SK-N-SH (cell line): ENCODE measurements around the gene KRTAP20-3. TPM values are rescaled to one million over a fixed set of nuclear protein-coding genes. Genes with fewer than 3 reads are reported as not detected.

Source experiments
- CTCF ChIA-PET: fragments of 300-600, 350-600 bp; formaldehyde crosslinking; extraction: SDS; loops from one replicate; lab custom pipeline; 2021; lab: Yijun Ruan, JAX
- POLR2A ChIA-PET: fragments of 350-600 bp; sonication (Branson Sonifier 250); formaldehyde crosslinking; extraction: SDS; loops from one replicate; lab custom pipeline; 2020; ENCODE audit warnings: antibody characterized with exemption, inconsistent platforms; lab: Yijun Ruan, JAX
- DNase-seq: peaks from one replicate; pipeline ENCODE4 v3.0.0; 2012
- H2AFZ ChIP-seq: fragments of 200-600 bp; sonication (generic); 2 replicates; pipeline ENCODE4 v1.8.1; 2016; ENCODE audit warnings: antibody characterized with exemption, mild to moderate bottlenecking, low read depth
- H3F3A ChIP-seq: fragments of 200-600 bp; sonication (generic); replicated peaks from 2 replicates; pipeline ENCODE3; 2016; ENCODE audit warnings: antibody characterized with exemption, mild to moderate bottlenecking; ENCODE audit not compliant: insufficient read depth
- H3K27ac ChIP-seq, 2 experiments: fragments of 200-500 bp in 1 of 2; fragments of 200-600 bp in 1 of 2; sonication (Bioruptor generic) in 1 of 2; sonication (generic), shearing (Covaris generic) in 1 of 2; 2 replicates each; pipeline versions ENCODE4 v1.5.1 to v1.6.1; 2014 to 2016; ENCODE audit warnings: low read depth in 2 of 2, inconsistent platforms in 1 of 2, low read length in 1 of 2, mild to moderate bottlenecking in 1 of 2, mixed read lengths in 1 of 2
- H3K27me3 ChIP-seq: fragments of 200-600 bp; sonication (generic), shearing (Covaris generic); 2 replicates; pipeline ENCODE4 v1.6.1; 2016; ENCODE audit warnings: mixed run types; ENCODE audit not compliant: insufficient read depth
- H3K36me3 ChIP-seq, 2 experiments: fragments of 200-500 bp in 1 of 2; fragments of 200-600 bp in 1 of 2; sonication (Bioruptor generic) in 1 of 2; sonication (generic) in 1 of 2; replicated peaks in 1 of 2; 2 replicates each; pipeline versions ENCODE3 to v1.5.1; 2014 to 2016; ENCODE audit warnings: low read length in 1 of 2, mild to moderate bottlenecking in 1 of 2; ENCODE audit not compliant: insufficient read depth in 2 of 2, control insufficient read depth in 1 of 2
- H3K4me1 ChIP-seq, 2 experiments: fragments of 200-500 bp in 1 of 2; fragments of 200-600 bp in 1 of 2; sonication (Bioruptor generic) in 1 of 2; sonication (generic), shearing (Covaris generic) in 1 of 2; 2 replicates each; pipeline versions ENCODE4 v1.5.1 to v1.6.1; 2014 to 2016; ENCODE audit warnings: low read depth in 1 of 2, low read length in 1 of 2, mixed run types in 1 of 2; ENCODE audit not compliant: insufficient read depth in 2 of 2, control insufficient read depth in 1 of 2
- H3K4me2 ChIP-seq: fragments of 200-600 bp; sonication (generic), shearing (Covaris generic); 2 replicates; pipeline ENCODE4 v1.6.1; 2017; ENCODE audit warnings: mixed run types
- H3K4me3 ChIP-seq, 2 experiments: fragments of 200-500 bp in 1 of 2; fragments of 200-600 bp in 1 of 2; sonication (Bioruptor generic) in 1 of 2; sonication (generic), shearing (Covaris generic) in 1 of 2; 2 replicates each; pipeline versions ENCODE4 v1.5.1 to v1.8.1; 2014 to 2016; ENCODE audit warnings: low read depth in 2 of 2, inconsistent platforms in 1 of 2, low read length in 1 of 2, mild to moderate bottlenecking in 1 of 2, mixed read lengths in 1 of 2, moderate library complexity in 1 of 2
- H3K79me2 ChIP-seq: fragments of 200-600 bp; sonication (generic); 2 replicates; pipeline ENCODE4 v1.8.1; 2017; ENCODE audit warnings: mild to moderate bottlenecking; ENCODE audit not compliant: insufficient read depth
- H3K9ac ChIP-seq: fragments of 200-600 bp; sonication (generic); 2 replicates; pipeline ENCODE4 v1.6.1; 2017; ENCODE audit warnings: mixed run types
- H3K9me2 ChIP-seq: fragments of 200-600 bp; sonication (generic); 2 replicates; pipeline ENCODE4 v1.6.1; 2017; ENCODE audit warnings: mixed run types
- H3K9me3 ChIP-seq: fragments of 200-600 bp; sonication (generic); 2 replicates; pipeline ENCODE4 v1.6.1; 2017; ENCODE audit warnings: mixed run types, mild to moderate bottlenecking, moderate library complexity
- H4K20me1 ChIP-seq: fragments of 200-600 bp; sonication (generic); 2 replicates; pipeline ENCODE4 v1.6.1; 2017; ENCODE audit warnings: mild to moderate bottlenecking, mixed run types; ENCODE audit not compliant: insufficient read depth
- CHD2 ChIP-seq: fragments of 150-350 bp; IDR thresholded peaks from 2 replicates; pipeline ENCODE4 v1.6.1; 2018; ENCODE audit warnings: low read length; ENCODE audit not compliant: partially characterized antibody
- EP300 ChIP-seq, 2 experiments: IDR thresholded peaks; 2 replicates each; pipeline versions ENCODE4 v1.4.0 to v1.6.1; 2012; ENCODE audit warnings: borderline replicate concordance in 1 of 2, low read depth in 1 of 2, low read length in 1 of 2
- FOSL2 ChIP-seq: IDR thresholded peaks from 2 replicates; pipeline ENCODE4 v1.4.0; 2012; ENCODE audit warnings: low read depth, mild to moderate bottlenecking, moderate library complexity, borderline replicate concordance
- GABPA ChIP-seq: IDR thresholded peaks from 2 replicates; pipeline ENCODE4 v1.4.0; 2012; ENCODE audit warnings: low read depth, mild to moderate bottlenecking
- JUND ChIP-seq: IDR thresholded peaks from 2 replicates; pipeline ENCODE4 v1.4.0; 2012
- NFIC ChIP-seq: IDR thresholded peaks from 2 replicates; pipeline ENCODE4 v1.4.0; 2012; ENCODE audit warnings: borderline replicate concordance
- NRF1 ChIP-seq: IDR thresholded peaks from 2 replicates; pipeline ENCODE4 v1.6.1; 2012; ENCODE audit warnings: low read depth, mild to moderate bottlenecking, low read length
- POLR2AphosphoS5 ChIP-seq: IDR thresholded peaks from 2 replicates; pipeline ENCODE4 v1.6.1; 2012; ENCODE audit warnings: low read depth, low read length
- RCOR1 ChIP-seq: fragments of 150-350 bp; IDR thresholded peaks from 2 replicates; pipeline ENCODE4 v1.6.1; 2017; ENCODE audit warnings: antibody characterized with exemption, low read length
- RXRA ChIP-seq: IDR thresholded peaks from 2 replicates; pipeline ENCODE4 v1.4.0; 2012; ENCODE audit warnings: low read depth, mild to moderate bottlenecking, borderline replicate concordance
- SIN3A ChIP-seq: IDR thresholded peaks from 2 replicates; pipeline ENCODE4 v1.6.1; 2012; ENCODE audit warnings: low read depth, mild to moderate bottlenecking, low read length, moderate library complexity, borderline replicate concordance
- TAF1 ChIP-seq: IDR thresholded peaks from 2 replicates; pipeline ENCODE4 v1.6.1; 2012; ENCODE audit warnings: low read depth, mild to moderate bottlenecking, low read length, moderate library complexity, borderline replicate concordance
- YY1 ChIP-seq: IDR thresholded peaks from 2 replicates; pipeline ENCODE4 v1.4.0; 2012; ENCODE audit warnings: low read depth, mild to moderate bottlenecking
- WGBS: methylation state at CpG from one replicate; pipeline ENCODE4 v1.1.6; 2017; ENCODE audit warnings: low lambda C conversion rate; 5-methylcytosine and 5-hydroxymethylcytosine counted together
- polyA plus RNA-seq, 3 experiments: library from polyadenylated mRNA; depleted of rRNA; stranded (reverse); fragments of >200 nt; gene quantifications; 2 replicates each; pipeline ENCODE4 v1.2.3, GENCODE V29; 2012
- TF ChIP-seq, protein P1 (sequence below): IDR thresholded peaks from 2 replicates; pipeline ENCODE4 v1.4.0; 2012; ENCODE audit warnings: low read depth
- TF ChIP-seq, protein P2 (sequence below): IDR thresholded peaks from 2 replicates; pipeline ENCODE4 v1.4.0; 2012; ENCODE audit warnings: low read depth, borderline replicate concordance
- TF ChIP-seq, protein P3 (sequence below): fragments of 150-350 bp; IDR thresholded peaks from 2 replicates; pipeline ENCODE4 v1.6.1; 2017; ENCODE audit warnings: antibody characterized with exemption, low read length, low read depth, borderline replicate concordance
- TF ChIP-seq, protein P4 (sequence below): fragments of 200-600 bp; sonication (generic); IDR thresholded peaks from 2 replicates; pipeline ENCODE4 v1.6.1; 2017; ENCODE audit warnings: antibody characterized with exemption, mild to moderate bottlenecking, moderate library complexity

Gene KRTAP20-3
- polyA plus RNA-seq, 1 of the 3 experiments (the other 2 are of a cell fraction), result not detected

DNA sequence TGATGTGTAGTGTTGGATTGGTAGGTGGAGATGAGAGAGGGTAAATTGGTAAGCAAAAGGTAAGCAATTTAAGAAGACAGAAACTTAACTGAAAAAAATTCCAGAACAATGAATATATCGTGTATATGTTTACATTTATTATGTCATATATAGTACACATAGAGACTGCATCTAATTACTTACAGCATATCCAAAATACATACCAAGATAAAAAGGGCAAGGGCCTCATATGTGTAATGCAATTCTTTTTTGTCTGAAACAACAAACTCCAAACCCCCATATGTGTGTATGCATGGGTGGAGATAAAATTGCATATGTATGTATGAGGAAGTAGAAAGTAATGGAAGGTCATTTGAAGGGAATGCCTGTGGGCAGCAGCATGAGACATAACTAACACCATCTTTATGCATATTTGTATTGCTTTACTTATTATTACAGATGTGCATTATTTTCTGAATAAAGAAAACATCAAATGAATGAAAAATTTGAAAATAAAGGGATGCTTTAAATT is 4.3 kb downstream of the KRTAP20-3 start:
- no peaks in the 10 kb centered on the region for H3K9me3 ChIP-seq

DNA sequence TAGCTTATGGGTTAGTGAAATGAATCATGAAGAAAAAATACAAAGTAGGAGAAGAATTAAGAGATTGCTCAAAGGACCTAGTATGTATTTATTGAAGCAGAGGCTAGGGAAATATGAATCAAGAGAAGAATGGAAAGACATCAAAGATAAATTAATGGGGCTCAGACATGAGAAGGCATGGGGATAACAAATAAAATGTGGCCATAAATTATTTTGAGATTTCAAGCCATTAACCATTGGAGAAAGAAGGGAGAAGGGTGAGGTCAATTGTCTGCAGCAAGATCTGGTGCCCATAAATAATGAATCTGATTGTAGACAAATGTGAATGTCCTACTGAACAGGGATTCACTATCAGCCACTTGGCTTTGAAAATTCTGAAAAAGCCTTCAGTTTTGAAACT is 10.2 kb downstream of the KRTAP20-3 start:
- Histone ChIP-seq H3F3A (no peaks in the 10 kb centered on the region), H3K9me2 (no peaks in the 10 kb centered on the region), H3K27ac (no peak overlapping the region), H3K36me3 (no peaks in the 10 kb centered on the region), H3K4me1 (no peaks in the 10 kb centered on the region), H3K79me2 (no peaks in the 10 kb centered on the region), H3K4me3 (no peak overlapping the region), H2AFZ (no peak overlapping the region), H4K20me1 (no peaks in the 10 kb centered on the region), H3K9ac (no peak overlapping the region), H3K27me3 (no peaks in the 10 kb centered on the region; the same call in 1 of the 2 replicates), H3K9me3 (no peaks in the 10 kb centered on the region), H3K4me2 (no peak overlapping the region)
- ChIA-PET POLR2A (no interaction called here), CTCF (no interaction called here)
- no peak for TF ChIP-seq GABPA
- DNase-seq, result no peak

More for the DNA sequence above, 4.3 kb downstream of the KRTAP20-3 start:
- ChIA-PET CTCF (no interaction called here), POLR2A (no interaction called here)
- Histone ChIP-seq H3K4me1 (no peaks in the 10 kb centered on the region), H3K9me2 (no peaks in the 10 kb centered on the region), H3K4me2 (no peak overlapping the region), H3K79me2 (no peaks in the 10 kb centered on the region), H3K27ac (no peak overlapping the region), H3F3A (no peaks in the 10 kb centered on the region), H3K36me3 (no peaks in the 10 kb centered on the region), H2AFZ (no peak overlapping the region), H3K27me3 (no peaks in the 10 kb centered on the region; the same call in 1 of the 2 replicates), H3K4me3 (no peak overlapping the region), H4K20me1 (no peaks in the 10 kb centered on the region), H3K9ac (no peak overlapping the region)
- WGBS, result 3% methylated on average over 1 of the region's 1 CpG
- TF ChIP-seq JUND (no peak), RCOR1 (no peak)
- no peak for DNase-seq

DNA sequence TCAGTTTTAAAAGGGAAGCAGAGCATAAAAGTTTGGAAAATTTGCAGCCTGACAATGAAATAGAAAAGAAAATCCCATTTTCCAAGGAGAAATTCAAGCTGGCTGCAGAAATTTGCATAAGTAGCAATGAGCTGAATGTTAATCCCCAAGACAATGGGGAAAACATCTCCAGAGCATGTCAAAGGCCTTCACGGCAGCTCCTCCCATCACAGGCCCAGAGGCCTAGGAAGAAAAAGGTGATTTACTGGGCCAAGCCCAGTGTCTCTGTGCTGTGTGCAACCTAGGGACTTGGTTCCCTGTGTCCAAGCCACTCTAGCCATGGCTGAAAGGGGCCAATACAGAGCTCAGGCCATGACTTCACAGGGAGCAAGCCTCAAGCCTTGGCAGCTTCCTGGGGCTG is 26.1 kb downstream of the KRTAP20-3 start:
- Histone ChIP-seq H3K4me1 (no peaks in the 10 kb centered on the region), H4K20me1 (no peaks in the 10 kb centered on the region), H3K9me2 (no peaks in the 10 kb centered on the region; the same call in 1 of the 2 replicates), H3K4me3 (no peak overlapping the region), H3K9me3 (no peaks in the 10 kb centered on the region), H3F3A (no peaks in the 10 kb centered on the region), H3K79me2 (no peaks in the 10 kb centered on the region), H2AFZ (no peak overlapping the region), H3K27ac (no peak overlapping the region), H3K9ac (no peak overlapping the region), H3K27me3 (no peaks in the 10 kb centered on the region; the same call in 1 of the 2 replicates), H3K36me3 (no peaks in the 10 kb centered on the region), H3K4me2 (no peak overlapping the region)
- POLR2A ChIA-PET, result no interaction called here
- no peak for DNase-seq
- WGBS, result 0% methylated on average over 1 of the region's 1 CpG
- CTCF ChIA-PET, result no interaction called here
- TF ChIP-seq NFIC, result no peak
- TF ChIP-seq, protein P1, sequence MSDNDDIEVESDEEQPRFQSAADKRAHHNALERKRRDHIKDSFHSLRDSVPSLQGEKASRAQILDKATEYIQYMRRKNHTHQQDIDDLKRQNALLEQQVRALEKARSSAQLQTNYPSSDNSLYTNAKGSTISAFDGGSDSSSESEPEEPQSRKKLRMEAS, result no peak
- TF ChIP-seq, protein P2, sequence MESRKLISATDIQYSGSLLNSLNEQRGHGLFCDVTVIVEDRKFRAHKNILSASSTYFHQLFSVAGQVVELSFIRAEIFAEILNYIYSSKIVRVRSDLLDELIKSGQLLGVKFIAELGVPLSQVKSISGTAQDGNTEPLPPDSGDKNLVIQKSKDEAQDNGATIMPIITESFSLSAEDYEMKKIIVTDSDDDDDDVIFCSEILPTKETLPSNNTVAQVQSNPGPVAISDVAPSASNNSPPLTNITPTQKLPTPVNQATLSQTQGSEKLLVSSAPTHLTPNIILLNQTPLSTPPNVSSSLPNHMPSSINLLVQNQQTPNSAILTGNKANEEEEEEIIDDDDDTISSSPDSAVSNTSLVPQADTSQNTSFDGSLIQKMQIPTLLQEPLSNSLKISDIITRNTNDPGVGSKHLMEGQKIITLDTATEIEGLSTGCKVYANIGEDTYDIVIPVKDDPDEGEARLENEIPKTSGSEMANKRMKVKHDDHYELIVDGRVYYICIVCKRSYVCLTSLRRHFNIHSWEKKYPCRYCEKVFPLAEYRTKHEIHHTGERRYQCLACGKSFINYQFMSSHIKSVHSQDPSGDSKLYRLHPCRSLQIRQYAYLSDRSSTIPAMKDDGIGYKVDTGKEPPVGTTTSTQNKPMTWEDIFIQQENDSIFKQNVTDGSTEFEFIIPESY, result no peak
- TF ChIP-seq NRF1, result no peak
- TF ChIP-seq FOSL2, result no peak
- no peak for TF ChIP-seq POLR2AphosphoS5
- TF ChIP-seq RXRA, result no peak
- TF ChIP-seq CHD2, result no peak
- TF ChIP-seq EP300 (IDR thresholded peaks at IDR 0.05; ENCODE audit: borderline replicate concordance in 1 of 2, low read depth in 1 of 2, low read length in 1 of 2), result no peak
- TF ChIP-seq TAF1, result no peak
- TF ChIP-seq, protein P3, sequence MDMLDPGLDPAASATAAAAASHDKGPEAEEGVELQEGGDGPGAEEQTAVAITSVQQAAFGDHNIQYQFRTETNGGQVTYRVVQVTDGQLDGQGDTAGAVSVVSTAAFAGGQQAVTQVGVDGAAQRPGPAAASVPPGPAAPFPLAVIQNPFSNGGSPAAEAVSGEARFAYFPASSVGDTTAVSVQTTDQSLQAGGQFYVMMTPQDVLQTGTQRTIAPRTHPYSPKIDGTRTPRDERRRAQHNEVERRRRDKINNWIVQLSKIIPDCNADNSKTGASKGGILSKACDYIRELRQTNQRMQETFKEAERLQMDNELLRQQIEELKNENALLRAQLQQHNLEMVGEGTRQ, result no peak
- no peak for TF ChIP-seq SIN3A
- TF ChIP-seq, protein P4, sequence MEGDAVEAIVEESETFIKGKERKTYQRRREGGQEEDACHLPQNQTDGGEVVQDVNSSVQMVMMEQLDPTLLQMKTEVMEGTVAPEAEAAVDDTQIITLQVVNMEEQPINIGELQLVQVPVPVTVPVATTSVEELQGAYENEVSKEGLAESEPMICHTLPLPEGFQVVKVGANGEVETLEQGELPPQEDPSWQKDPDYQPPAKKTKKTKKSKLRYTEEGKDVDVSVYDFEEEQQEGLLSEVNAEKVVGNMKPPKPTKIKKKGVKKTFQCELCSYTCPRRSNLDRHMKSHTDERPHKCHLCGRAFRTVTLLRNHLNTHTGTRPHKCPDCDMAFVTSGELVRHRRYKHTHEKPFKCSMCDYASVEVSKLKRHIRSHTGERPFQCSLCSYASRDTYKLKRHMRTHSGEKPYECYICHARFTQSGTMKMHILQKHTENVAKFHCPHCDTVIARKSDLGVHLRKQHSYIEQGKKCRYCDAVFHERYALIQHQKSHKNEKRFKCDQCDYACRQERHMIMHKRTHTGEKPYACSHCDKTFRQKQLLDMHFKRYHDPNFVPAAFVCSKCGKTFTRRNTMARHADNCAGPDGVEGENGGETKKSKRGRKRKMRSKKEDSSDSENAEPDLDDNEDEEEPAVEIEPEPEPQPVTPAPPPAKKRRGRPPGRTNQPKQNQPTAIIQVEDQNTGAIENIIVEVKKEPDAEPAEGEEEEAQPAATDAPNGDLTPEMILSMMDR, result no peak
- TF ChIP-seq YY1, result no peak
